DMS 273 treated with DMSO at 0.1 percent for 48 hours (cell line): ENCODE data around the gene GFOD1.
"Not testable (repeated sequence)": the region's sequence is repeated elsewhere in the genome, so short reads cannot be mapped to it uniquely, and the experiment has no call there.

ENCODE experiments used
- DNase-seq: peaks from one replicate; lab custom pipeline; 2025; lab: John Stamatoyannopoulos, UW

Gene GFOD1

GRCh38 chr6:13441778-13442177 is 45.6 kb downstream of the GFOD1 start:
- no peak for DNase-seq

GRCh38 chr6:13439644-13440043 is 47.8 kb downstream of the GFOD1 start:
- DNase-seq = no peak

DNA sequence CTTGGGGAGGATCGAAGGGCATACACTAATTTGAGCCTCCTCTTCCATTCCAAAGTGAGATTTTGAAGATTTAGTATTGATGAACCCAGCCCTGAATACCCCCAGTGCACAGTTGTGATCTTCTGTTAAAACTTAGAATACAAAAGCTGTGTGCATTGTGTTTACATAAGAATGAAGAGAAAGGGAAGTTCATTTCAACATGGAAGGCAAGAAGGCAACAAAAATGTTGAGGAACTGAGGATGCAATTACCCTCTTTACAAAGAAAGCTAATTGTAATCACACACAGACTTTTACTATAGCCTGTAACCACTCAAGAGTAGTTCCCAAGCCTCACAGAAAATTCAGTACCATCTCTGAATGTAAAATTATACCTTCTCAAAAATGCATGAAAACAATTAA is 49.3 kb downstream of the GFOD1 start:
- DNase-seq = no peak

GRCh38 chr6:13437218-13437996 is 50.0 kb downstream of the GFOD1 start:
- no peak for DNase-seq

DNA sequence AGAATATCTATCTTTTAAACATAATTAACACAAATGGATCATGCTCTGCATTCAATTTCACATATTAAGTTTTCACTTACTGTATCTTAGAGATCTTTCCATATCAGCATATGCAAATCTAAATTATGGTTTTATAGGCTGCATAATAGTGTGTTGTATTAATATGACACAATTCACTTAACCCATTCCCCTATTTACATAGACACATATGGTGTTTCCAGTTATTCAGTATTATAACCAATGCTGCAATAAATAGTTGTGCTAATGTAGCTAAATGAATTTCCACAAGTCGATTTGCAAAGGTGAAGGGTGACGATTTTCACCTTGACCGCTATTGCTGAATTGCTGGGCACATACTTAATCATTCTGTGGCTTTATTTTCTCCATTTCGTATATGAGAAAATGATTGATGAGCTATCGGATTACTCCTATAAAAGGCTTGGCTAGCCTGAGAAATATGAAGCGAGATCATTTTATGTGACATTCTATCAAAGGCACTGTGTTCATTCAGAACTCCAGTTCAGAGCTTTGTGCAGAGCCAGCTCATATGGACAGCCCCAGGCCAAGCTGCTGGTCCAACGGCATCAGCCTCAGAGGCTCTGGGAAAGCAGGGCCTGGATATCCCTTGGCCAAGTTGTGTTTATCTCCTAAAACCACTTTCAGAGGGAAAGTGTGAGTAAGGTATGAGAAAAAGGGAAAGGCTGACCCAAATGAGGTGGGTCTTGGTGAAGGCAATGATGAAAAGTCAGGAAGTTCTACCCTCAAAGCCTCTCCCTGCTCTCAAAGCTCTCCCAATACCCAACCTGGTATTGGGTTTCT is 50.8 kb downstream of the GFOD1 start:
- no peak for DNase-seq

DNA sequence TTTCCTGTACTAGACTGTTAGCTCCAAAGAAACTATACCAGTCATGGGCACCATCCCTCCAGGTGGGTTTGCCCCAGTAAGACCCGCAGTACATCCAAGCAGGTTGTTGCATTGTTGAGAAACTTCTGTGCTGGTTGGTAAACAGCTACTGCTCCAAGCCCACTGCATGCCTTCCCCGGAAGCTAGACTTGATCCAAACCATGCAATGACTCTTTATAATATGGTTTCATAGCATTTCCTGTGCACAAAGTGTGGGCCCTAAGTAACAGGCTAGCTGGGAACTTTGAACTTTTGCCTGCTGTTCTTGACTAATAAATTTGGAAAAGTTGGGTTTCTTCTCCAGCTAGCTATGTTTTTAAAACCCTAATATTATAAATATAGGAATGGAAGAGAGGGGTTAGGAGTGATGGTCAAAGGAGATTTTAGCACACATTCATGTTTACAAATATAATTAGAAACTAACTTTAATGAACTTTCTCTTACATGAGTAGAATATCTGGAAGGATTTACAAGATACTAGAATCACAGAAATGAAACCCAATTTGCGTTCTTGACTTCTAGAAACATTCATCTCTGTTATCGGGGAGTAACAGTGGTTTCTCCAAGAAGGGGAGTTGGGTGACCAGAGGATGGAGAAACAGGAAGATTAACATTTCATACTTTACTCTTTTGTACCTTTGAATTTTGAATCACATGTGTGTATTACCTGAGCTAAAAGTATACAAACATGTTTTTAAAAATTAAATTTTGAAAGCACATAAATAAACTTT is 51.7 kb downstream of the GFOD1 start:
- DNase-seq = no peak

- DNase-seq = no peak
These were observed 52.6 kb downstream of the GFOD1 start for GRCh38 chr6:13434777-13435176.

DNA sequence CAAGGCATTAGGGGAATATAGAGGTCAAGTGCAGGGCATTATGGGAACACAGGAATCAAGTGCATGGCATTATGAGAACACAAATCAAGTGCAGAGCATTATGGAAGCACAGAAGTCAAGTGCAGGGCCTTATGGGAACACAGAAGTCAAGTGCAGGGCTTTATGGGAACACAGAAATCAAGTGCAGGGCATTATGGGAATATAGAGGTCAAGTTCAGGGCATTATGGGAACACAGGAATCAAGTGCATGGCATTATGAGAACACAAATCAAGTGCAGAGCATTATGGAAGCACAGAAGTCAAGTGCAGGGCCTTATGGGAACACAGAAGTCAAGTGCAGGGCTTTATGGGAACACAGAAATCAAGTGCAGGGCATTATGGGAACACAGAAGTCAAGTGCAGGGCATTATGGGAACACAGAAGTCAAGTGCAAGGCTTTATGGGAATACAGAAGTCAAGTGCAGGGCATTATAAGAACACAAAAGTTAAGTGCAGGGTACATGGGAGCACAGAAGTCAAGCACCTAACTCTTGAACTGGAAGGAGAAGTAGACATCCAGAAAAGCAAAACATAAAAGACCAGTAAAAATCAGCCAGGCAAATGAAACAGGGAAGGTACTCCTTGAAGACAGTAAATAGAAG is 53.1 kb downstream of the GFOD1 start:
- DNase-seq = not testable (repeated sequence)

DNA sequence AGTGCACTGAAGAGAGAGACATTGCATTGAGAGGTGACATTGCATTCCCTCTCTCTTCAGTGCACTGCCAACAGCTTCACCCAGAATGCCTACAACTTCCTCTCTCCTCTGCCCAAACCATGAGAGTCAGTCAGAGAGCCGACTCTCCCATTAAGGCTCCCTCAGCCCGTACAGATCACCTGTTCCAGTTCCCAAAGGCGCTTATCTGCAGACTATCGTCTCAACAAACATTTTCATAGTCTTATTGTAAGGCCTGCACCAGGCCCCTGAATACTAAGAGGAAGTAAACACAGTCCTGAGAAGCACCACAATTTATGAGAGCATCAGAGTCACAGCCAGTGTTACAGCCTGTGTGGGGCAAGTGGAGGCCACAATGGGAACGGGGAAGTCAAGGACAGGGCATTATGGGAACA is 53.7 kb downstream of the GFOD1 start:
- DNase-seq = no peak

DNA sequence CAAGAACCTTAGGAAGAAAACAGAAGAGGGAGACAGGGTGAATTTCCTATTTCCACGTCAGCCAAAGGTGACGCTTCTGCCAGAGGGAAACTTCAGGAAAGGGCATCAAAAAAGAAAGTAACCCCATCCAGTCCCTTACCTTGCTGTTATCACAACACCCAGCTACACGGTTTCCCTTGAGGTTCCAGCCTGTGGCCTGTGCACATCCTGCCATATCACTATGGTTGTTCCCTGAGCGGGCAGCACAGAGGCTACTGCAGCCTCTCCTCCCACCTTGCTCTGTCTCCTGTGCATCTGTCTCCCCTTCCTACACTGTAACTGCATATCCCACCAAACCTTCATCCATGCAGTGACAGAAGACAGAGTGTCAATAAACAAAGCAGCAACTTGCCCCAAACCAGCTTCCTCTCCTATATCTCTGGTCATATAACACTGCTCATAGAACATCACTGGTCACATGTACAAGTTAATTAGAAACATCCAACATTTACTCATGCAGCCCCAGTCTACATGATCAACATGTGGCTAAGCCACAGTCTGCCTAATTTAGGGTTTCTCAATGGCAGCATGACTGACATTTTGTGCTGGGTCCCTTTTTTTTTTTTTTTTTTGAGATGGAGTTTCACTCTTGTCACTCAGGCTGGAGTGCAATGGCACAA is 54.7 kb downstream of the GFOD1 start:
- DNase-seq = no peak

DNA sequence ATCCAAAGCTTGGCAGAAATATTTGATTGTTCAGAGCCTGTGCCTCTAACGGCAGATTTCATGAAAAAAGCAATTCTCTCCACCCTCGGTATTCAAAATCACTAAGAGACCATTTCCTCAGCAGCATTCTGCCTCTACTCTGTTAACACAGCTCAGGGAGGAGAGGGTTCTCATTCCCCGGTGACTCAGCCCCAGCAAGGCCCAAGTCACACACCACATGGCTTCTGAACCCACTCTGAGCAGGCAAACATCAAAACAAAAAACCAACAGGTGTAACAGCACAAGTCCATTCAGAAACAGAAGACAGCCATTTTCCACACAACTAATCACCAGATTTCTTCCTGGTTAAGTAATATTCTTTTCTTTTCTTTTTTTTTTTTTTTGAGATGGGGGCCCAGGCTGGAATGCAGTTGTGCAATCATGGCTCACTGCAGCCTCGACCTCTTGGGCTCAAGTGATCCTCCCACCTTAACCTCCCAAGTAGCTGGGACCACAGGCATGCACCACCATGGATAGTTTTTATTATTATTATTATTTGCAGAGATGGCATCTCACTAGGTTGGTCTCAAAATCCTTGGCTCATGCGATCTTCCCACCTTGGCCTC is 55.4 kb downstream of the GFOD1 start:
- no peak for DNase-seq

DNA sequence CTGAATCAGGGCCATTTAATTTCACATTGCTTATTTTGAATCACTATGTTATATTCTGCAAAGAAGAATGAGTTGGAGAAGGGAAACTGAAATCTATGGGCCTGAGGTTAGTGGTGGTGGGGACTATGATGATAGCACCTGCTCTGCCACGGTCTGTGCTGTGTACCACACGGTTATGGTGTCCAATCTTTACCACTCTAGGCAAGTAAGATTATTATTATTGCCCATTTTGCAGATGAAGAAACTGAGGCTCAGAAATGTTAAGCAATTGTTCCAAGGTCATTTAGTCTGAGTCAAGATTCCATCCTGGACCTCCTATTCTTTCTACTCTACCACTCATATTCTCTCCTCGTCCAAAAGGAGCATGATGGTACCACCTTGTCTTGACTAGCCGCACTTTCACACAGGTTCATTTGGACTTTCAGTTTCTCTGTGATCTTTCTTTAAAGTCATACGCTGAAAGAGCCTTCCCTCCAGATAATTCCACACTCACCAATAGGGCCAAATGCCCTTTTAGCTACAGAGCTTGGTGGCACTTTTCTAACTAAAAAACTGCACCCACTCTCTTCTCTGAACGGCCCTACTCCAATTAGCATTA is 56.2 kb downstream of the GFOD1 start:
- DNase-seq = no peak

- no peak for DNase-seq
These were observed 58.0 kb downstream of the GFOD1 start for GRCh38 chr6:13429406-13429753.

- DNase-seq = no peak
These were observed 58.6 kb downstream of the GFOD1 start for GRCh38 chr6:13428583-13429405.

GRCh38 chr6:13427801-13428582 is 59.4 kb downstream of the GFOD1 start:
- DNase-seq = no peak

- DNase-seq = no peak
These were observed 60.1 kb downstream of the GFOD1 start for GRCh38 chr6:13427316-13427715.

DNA sequence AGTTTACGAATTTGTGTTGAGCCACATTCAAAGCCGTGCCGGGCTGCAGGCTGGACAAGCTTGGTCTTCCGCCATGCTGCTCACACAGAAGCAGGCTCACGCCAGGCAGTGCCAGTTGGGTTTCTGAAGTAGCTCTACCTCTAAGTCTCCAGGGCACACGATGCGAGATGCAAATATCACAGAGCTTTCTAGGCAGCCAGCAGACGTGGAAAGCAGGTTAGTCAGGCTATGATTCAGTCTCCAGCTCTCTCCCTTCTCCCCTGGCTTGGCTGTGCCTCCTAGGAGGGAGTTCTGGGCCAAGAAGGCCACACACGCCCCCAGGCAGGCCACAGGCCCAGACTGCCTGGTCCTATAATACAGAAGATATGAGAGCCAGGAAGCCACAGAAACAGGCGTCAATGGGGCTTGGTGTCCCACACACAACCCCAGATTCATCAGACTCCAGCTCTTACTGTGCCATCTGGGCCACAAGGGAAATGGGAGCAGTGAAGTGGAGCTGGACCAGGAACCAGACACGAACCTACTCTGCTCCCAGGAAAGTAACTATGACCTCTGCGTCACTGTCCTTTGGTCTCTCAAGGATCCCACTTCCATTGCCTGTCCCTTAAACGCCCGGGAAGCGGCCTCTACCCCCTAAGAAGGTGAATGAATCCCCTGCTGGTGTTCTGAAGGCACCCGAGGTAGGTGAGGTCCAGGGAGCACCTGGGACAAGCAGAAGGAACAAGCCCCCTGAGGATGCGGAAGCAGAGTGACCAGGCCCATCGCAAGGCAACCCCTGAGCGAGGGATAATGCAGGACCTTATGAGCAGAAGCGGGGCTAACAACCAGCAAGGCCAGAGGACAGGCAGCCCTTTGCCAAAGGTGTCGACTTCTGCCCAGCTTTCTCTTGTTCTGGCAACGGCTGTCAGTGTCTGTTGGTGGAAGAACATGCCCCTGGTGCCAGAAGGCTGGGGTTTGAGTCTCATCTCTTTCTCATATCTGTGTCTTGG is 61.2 kb downstream of the GFOD1 start:
- no peak for DNase-seq
